AG08396 (cell line): ENCODE measurements around the gene PTPRN2.

Experiments used
- DNase-seq: peaks from one replicate; pipeline ENCODE4 v3.0.0; 2012; ENCODE audit warnings: low spot score, mixed read lengths

PTPRN2 gene

DNA sequence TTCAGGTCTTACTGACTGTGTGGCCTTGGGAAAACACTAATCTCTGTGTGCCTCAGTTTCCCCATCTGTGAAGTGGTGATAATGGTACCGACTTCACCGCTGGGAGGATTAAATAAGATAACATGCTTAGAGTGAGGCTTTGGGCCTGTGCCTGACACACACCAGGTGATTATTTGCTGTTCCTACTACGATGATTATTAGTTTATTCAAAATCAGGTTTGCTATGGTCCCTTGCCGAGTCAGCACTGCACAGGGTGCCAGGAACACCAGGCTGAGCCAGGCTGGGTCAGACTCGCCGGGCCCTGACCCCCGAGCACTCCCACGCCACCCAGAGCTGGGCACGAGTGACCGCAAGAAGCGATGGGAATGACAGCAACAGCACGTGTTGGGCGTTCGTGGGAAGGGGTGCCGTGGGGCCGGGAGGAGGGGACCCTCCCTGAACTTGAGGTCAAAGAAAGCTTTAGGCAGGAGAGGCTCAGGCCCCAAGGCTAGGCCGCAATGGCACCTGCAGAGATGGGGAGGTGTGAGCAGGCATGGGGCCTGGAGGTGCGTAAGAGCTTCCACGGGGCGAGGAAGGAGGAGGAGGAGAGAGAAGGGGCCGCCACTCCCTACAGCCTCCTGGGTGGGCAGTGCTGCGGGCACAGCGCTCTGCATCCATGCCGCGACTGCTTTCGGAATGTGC, 925.4 kb downstream of the PTPRN2 start:
- no peak for DNase-seq

DNA sequence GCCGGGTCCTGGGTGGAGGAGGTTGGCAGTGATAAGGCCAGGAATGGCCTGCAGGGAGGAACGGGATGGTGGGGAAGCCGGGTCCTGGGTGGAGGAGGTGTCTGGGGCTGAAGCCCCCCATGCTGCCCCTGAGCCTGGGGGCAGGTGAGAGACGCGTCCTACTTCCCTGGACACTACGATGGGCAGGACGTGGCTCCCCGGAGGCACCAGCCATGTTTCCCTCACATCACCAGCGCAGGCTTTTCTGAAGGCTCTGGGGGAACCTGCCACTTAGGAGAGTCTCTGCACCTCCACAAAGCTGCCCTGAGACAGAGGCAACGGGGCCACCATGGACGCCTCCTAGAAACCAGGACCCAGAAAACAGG, 926.0 kb downstream of the PTPRN2 start:
- no peak for DNase-seq

DNA sequence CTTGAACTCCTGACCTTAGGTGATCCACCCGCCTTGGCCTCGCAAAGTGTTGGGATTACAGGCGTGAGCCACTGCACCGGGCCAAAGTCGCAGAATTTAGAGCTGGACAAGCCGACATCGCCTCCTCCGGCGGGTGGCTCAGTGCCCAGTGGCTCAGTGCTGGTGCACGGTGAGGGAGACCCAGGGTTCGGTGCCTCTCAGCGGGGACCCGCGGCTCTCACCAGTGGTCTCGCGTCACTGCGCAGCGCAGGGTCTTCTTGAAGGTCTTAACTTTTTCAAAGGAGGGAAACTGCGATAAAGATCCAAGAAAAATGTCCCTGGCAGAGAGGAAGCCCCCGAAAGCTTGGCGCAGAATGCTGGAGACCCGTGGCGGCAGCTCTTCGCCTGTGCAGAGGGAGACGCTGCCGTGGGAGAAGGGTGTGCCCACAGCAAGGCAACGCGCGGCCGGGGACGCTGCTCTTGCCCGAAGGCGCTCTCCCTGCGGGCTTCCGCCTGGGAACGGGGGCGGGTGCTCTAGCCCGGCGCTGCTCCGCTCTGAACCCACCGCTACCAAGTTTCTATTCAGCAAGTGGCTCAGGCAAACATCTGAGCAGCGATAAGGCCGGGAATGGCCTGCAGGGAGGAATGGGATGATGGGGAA, 926.5 kb downstream of the PTPRN2 start:
- DNase-seq = no peak

DNA sequence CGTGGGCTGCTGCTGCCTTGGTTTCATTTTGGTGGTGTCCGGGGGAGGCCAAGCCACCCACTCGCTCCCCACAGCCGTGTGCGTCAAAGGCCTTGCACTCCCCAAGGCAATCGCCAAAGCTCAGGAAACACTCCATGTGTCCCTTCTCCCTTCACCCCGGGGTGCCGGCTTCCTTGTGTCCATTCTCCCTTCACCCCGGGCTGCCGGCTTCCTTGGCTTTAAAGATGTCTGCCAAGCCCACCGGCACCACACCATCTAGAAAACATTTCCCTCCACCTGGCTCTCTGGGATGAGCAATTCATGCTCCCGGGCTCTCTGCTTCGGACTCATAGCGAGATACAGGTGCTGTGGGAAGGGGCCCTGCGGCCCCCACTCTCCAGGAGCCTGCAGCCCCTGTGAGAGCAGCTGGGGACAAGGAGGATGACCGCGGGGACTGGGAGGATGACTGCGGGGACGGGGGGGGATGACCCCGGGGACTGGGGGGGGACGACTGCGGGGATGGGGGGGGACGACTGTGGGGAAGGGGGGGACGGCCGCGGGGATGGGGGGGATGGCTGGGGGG, 928.7 kb downstream of the PTPRN2 start:
- no peak for DNase-seq

DNA sequence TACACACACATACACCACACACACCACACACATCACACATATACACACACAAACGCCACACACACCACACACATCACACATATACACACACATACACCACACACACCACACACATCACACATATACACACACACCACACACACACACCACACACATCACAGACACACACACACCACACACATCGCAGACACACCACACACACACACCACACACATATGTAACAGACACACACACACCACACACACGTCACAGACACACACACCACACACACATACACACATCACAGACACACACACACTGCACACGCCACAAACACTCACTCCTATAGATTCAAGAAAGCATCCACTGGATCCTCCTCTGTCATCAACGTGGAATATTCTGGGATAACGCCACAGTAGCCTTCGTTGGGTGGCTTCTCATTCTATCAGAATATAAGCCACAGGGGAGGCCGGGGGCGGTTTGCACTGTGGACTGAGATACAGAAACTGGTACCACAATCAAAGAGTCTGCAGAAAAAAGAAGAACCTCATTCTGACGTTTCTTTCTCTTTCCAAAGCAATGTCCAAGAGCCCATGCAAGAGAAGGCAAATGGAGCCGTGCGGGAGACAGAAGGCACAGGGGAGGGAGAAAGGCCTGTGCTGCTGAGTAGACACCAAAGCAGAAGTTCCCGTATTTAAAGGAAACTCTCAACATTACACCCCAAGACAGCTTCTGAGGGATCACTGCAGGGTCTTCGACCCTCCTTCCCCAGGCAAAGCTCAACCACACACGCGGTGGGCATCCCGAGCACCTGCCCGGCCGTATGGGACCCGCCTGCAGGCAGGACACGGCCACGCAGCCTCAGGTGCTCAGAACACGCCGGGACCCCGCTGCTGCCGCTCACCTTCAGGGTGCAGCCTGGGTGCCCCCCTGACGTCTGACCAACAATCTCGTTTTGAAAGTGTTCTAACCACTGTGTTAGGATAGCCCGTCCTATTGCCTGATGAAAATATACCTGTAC, 929.6 kb downstream of the PTPRN2 start:
- no peak for DNase-seq

DNA sequence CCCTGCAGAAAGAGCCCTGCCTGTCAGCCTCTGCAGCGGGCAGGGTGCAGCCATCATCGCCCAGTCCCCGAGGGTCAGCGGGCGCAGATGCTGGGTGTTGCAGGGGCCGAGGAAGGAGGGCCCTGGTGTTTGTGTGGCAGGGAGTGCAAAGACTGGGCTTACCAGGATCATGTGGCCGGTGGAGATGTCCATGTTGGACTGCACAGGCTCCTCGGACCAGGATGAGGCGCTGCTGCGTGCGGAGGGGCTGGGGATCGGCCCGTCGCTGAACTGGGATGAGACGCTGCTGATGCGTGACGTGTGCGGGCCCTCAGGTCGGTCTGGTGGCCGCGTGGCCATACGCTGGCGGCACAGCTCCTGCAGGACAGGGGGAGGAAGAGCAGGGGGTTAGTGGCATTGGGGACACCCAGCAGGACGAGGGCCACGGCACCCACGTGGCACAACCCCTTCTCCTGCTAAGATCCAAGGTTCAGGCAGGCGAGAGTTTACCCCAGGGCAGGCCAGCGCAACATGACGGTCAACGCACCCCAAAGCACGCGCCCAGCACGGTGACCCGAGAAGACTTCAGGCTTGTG, 931.3 kb downstream of the PTPRN2 start:
- DNase-seq = no peak

DNA sequence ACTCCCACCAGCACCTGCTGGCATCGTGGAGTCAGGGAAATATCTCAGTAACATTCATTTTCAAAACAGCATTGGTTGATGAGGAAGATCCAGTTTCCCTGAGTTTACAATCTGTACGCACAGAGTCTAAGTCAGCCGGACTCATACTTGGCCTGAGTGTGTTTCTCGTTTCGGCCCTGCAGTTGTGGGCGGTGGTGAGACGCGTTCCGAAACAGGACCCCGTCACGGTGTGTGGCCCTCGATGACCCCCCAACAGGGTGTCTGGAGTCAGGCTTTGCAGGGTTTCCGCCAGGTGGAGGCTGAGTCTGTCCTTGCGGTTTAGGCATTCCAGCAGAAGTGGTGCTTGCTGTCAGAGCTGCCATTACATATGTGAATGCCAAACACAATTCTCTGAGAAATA, 933.3 kb downstream of the PTPRN2 start:
- DNase-seq = no peak

DNA sequence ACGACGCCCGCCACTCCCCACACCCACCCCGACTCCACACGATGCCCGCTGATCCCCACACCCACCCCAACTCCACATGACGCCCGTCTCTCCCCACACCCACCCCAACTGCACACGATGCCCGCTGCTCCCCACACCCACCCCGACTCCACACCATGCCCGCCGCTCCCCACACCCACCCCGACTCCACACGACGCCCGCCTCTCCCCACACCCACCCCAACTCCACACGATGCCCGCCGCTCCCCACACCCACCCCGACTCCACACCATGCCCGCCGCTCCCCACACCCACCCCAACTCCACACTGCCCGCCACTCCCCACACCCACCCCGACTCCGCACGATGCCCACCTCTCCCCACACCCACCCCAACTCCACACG, 933.8 kb downstream of the PTPRN2 start:
- DNase-seq = no peak

DNA sequence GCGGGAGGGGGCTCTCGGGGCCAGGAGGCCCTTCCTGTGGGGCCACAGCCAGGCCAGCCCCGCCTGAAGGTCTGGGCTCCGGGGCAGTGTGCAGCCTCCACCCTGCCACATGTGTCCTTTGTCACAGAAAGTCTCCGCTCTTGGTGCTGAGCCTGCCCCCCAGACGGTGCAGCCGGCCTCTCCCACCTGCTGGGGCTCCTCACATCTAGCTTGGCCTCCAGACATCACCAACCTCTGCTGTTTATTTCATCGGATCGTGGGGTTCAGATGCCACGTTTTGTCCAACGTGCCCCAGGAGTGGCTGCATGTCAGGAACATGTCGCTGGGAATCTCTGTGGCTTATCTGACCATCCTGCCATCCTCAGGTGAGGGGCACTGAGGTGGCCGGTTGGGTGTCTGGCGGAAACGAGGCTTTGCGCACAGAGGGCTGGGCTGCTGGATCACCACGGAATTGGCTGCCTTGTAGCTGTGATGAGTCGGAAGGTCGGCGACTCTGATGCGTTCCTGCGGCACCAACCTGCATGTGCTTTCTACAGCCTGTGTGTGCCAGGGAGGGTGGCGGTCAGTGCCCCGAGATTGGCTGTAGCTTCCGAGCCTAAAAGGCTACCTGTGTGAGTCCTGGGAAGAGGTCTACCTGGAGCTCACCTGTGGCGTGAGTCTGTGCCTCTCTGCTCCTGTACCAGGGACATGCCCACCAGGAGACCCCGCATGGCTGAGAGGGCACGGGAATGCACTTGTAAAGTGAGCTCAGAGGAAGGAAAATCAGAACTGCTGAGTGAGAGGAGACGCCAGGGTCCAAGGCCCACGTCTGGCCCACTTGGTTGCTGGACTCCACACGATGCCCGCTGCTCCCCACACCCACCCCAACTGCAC, 934.4 kb downstream of the PTPRN2 start:
- no peak for DNase-seq

DNA sequence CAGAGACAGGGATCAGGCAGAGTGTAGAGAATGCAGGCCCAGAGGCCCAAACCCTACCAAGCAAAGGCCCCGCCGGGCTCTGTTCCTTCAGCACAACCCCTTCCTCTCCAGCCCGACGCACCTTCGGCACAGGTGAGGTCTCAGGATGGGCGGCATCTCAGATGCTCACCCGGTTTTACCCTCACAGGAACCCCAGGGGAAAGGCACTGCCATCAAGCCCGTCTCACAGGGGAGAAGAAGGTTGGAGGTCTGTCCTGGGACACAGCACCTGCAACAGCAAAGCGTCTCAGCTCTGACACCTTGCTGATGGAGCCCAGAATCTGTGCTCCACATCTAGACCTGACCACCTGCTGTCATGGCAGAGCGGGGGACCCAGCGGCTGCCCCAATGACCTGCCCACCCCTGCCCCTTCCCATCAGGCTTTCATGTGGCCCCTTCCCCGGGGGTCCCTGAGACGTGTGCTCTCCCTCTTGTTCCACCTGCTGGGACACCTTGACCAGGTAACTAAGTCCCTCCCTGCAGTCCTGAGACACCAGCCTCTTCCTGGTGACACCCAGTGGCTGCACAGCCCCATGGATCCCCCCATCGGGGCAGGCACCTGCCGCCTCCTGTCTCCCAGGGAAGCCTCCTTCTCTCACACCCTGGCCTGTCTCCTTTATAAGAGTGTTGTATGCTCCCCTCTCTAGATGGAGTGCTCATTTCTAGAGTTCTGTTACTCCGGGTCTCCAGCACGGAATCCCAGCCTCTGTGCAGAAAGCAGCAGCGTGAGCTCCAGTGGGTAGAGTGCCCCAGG, 935.3 kb downstream of the PTPRN2 start:
- no peak for DNase-seq

DNA sequence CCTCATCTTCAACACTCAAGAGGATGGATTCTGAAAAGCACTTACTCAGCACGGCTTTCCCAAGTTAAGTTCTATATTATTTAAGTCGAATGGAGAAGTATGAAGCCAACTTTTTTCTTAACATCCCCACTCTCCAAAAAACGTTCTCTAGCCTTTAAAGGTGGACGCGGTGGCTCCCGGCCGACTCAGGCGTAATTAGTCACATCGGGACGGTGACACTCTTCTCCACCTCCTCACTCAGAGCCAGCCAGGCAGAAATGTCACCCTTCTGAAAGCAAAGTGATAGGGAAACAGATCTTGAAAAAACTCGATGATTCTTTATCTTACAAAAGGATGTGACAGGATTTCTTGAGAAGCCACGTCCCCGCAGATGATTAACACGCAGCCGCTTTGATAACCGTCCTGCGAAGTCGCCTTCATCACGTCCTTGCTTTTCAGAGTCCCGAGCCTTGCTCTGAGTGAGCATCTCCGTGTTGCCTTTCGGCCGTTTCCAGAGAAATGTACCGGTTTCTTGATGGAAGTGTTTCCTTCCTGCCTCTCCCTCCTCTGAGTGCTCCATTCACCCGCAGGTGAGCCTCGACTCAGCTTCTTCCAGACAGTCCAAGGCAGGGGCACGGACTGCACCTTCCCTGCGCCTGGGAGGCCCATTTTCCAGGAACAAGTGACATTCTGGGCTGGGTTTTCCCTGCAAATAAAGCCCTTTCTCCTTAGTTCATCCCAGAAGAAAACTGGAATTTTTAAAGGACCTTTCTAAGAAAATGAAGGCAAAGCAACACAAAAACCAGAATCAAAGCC, 936.1 kb downstream of the PTPRN2 start:
- no peak for DNase-seq

DNA sequence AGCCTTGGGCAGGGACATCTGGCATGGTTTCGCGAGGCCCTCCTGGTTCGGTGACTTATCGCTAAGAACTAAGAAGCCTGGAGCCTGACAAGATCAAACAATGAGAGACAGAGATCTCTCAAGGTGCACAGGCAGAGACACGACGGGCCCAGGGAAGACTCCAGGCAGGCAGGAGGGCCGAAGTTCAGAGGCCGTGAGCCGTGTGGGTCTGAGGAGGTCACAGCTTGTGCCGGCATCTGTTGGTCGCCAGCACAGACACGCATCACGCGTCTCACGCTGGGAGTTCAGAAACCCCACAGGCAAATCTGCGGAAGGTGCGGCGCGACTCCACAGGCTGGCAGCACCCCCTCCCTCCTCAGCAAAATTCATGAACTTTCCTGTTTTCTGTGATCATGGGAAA, 936.8 kb downstream of the PTPRN2 start:
- DNase-seq = no peak

DNA sequence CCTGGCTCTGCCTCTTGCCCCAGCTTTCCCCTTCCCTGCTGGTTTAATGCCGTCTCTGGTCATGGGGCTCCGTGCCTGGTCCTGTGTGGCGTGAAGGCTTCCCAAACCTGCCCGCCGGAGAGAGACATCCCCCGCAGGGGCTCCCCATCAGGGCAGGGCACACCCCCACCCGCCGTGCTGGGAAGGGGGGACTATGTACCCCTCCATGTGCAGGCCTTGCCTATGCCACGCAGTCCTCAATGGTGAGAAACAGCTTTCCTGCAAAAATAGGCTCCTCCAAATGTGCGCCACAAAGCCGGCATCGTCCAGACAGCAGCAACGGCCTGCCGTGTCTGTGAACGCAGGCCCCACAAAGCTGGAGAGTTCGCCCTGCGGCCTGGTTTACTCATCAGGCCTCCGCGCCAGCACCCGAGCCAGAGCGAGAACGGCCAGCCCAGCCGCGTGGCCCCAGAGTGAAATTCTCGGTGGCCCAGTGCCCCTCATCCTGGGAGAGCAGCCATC, 937.4 kb downstream of the PTPRN2 start:
- no peak for DNase-seq

DNA sequence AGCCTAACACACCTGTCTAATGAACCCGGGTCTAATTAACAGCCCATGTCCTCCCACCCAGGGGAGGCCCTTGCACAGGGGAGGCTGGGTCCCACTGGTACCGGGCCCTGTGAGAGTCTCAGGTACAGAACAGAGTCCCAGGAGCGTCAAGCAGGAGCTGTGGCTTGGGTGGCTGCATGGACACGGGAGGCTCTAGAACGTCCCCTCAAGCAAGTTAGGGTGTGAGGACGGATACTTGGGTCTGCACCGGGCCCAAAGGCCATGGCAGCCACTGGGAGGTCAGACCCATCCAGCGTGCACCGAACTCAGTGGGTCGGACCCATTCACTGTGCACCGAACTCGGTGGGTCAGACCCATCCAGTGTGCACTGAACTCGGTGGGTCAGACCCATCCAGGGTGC, 941.1 kb downstream of the PTPRN2 start:
- DNase-seq = no peak

DNA sequence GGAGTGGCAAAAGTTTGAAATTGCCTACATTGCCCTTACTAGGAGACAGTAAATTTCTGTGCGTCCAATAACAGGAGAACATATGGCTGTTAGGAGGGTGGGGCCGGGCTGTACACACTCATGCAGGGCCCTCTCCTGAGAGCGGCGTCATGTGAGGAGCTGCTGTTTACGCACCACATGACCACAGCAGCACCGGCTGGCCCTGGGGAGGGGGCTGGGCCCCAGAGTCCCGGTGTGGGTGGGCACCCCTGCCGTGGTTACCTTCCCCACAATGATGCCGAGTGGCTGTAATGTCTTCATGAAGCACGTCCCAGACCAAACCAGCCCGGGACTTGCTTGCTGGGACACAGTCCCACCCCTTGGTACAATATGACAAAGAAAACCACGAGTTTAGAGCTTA, 942.1 kb downstream of the PTPRN2 start:
- DNase-seq = no peak

DNA sequence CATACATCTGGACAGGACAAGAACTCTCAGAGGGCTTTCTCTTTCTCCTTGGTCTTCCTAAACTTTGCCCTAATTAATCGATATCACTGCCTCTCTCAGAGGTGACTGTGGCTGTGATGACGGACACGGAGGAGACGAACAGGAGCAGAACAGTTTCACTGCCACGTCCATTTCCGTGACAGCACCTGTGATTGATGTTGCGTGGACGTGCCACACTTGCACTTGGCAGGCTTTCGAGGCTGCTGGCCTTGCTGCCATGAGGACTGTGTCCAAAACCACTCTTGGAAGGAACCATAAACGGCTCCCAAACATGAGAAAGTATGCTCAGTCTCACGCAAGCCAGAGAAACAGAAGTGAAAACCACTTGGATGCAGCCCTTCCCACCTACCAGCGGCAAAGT, 942.7 kb downstream of the PTPRN2 start:
- DNase-seq = no peak

DNA sequence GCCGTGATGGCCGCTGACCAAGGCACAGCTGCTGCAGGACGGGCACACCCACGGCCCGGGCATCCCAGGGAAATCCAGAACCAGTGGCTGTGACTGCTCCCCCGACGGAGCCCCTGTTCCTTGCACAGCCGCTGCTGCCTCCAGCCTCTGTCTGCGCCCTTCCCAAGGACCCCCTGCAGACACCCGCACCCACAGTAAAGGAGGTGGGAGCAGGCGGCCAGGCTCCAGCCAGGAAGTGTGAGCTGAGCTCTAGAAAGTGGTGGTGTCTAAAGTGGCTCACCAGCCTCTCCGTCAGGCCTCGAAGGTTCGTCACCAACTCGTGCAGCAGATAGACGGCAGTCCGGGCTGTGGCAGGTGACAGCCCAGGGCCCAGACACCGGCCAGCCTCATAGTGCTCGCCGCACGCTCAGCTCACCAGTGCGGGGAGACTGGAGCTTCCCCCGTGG, 944.1 kb downstream of the PTPRN2 start:
- DNase-seq = no peak

DNA sequence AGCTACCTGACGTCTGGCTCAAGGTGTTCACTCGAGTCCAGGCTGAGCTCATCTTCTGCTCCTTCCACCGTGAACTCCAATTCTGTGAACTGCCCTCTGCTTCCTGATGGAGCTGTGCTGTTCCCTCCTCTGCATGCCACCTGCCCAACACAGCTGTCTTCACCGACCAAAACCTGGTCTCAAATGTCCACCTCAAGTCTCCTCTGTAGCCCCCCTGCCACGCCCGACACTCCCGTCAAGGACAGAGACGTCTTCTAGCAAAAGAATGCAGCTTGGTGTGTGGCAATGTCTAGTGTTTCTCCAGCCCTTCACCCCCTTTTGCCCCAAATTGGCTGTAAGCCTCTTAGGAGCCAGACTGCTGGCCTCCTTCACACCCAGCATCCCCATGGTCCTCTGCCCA, 945.8 kb downstream of the PTPRN2 start:
- no peak for DNase-seq

DNA sequence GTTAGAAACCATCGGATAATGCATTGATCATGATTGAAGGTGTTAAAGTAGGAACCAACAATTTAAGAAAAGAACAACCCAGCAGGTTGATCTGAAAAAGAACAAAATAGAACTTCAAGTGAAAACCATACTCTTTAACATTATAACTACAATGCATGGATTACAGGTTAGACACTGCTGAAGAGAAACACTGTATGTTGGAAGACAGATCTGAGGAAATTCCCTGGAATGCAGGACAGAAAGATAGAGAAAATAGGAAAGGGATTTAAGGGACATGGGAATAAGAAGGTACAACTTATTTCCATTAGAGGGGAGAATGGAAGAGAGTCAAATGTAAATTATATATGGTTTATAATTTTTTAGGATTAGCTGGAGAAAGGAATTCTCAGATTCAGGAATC, 947.5 kb downstream of the PTPRN2 start:
- DNase-seq = no peak
